Measurements from ENCODE around the gene PIK3C2G.

Gene PIK3C2G

DNA sequence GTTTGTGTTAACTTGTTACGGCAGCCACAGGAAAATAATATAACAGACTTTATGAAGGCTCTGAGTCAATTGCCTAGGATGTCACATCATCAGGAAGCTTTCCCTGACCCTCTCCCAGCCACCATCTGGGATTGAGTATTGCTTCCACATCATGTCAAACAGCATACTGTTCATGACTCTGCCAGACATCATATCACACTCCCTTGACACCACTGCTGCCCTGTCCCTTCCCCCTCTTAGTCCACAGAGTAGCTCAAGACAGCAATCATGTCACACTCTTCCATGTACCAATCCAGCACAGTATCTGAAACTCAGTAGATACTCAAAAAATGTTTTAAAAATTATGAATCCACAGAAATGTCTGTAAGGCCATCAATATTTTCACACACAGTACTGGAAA, 168.0 kb downstream of the PIK3C2G start:
- Histone ChIP-seq H3K9me3 (ENCODE audit: control insufficient read depth, insufficient read depth, low read length) (no peaks in the 10 kb centered on the region), H3K27ac (ENCODE audit: low read length) (no peak overlapping the region), H3K36me3 (ENCODE audit: control insufficient read depth, insufficient read depth, low read length) (no peaks in the 10 kb centered on the region), H3K4me1 (ENCODE audit: control insufficient read depth, insufficient read depth, low read length) (no peaks in the 10 kb centered on the region), H3K27me3 (ENCODE audit: control insufficient read depth, insufficient read depth, low read length) (no peaks in the 10 kb centered on the region), H3K4me3 (ENCODE audit: low read length) (no peak overlapping the region)
- no peak for DNase-seq (ENCODE audit: low read depth, low spot score)
- WGBS (ENCODE audit: insufficient coverage, insufficient read length): no CpG with 5 or more reads among the region's 1 CpG

DNA sequence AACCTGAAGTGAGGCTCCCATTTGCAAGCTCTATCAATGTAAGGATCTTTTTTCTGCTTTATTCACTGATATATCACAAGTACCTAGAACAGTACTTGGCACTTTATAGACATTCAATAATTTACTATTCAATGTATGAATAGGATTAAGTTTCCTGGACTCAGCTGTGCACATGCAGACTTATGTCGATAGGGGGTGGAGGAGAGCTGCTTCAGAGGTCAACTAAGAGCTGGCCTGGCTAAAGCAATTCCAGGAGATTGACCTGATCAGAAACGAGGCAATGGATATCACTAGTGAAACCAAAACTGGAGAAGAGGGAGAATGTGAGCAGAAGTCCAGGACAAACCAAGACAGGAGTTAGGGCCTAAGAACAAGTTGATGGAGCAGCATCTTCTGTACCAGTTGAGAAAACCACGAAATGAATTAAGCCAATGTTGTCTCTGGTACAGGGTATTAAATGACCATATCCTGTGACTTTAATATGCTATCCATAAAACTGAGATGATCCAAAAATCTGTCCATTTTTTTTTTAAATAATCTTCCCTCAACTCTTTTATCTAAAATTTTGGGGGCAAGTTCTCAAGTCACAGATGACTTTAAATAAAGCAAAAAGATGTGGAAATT, 169.2 kb downstream of the PIK3C2G start:
- Histone ChIP-seq H3K9me3 (ENCODE audit: control insufficient read depth, insufficient read depth, low read length) (no peaks in the 10 kb centered on the region), H3K4me1 (ENCODE audit: control insufficient read depth, insufficient read depth, low read length) (no peaks in the 10 kb centered on the region), H3K4me3 (ENCODE audit: low read length) (no peak overlapping the region), H3K27me3 (ENCODE audit: control insufficient read depth, insufficient read depth, low read length) (no peaks in the 10 kb centered on the region), H3K27ac (ENCODE audit: low read length) (no peak overlapping the region), H3K36me3 (ENCODE audit: control insufficient read depth, insufficient read depth, low read length) (no peaks in the 10 kb centered on the region)
- WGBS (ENCODE audit: insufficient coverage, insufficient read length): no CpG with 5 or more reads among the region's 3 CpGs
- no peak for DNase-seq (ENCODE audit: low read depth, low spot score)

DNA sequence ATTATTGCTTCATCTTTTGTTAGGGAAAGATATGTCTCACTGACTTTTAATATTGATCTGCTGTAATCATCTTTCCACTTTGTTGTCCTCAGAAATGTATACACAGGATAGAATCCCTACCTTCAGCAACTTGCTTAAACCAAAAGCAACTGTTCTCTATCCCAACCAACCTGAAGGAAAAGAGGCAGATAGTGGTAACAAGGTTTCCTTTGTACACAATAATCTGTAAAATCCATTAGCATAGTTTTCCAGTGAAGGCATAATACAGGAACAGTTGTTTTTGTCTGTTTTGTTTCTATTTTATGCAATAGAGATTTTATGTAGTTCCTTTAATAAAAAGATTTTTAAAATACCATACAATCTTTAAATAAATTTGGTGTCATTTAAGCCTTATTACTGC, 170.5 kb downstream of the PIK3C2G start:
- Histone ChIP-seq H3K27ac (ENCODE audit: low read length) (no peak overlapping the region), H3K4me3 (ENCODE audit: low read length) (no peak overlapping the region), H3K36me3 (ENCODE audit: control insufficient read depth, insufficient read depth, low read length) (no peaks in the 10 kb centered on the region), H3K4me1 (ENCODE audit: control insufficient read depth, insufficient read depth, low read length) (no peaks in the 10 kb centered on the region), H3K27me3 (ENCODE audit: control insufficient read depth, insufficient read depth, low read length) (no peaks in the 10 kb centered on the region), H3K9me3 (ENCODE audit: control insufficient read depth, insufficient read depth, low read length) (no peaks in the 10 kb centered on the region)
- no peak for DNase-seq (ENCODE audit: low read depth, low spot score)

DNA sequence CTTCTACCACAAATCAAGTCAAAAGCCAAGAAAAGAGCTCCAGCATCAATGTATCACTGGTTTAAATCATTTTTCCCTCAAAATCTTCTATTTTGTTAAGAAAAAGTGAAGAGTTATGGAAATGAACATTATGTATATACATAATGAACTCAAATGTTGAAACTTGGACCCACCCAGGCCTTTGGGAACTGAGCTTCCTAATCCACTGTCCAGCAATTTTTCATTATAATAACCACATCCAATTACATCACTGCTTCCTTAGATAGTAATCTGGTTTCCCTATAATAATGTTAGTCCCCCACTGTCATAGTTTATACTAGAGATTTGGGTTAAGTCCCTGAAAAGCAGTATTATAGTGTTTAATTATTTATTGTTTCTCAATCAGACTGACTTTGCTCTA, 170.9 kb downstream of the PIK3C2G start:
- DNase-seq (ENCODE audit: low read depth, low spot score): no peak
- Histone ChIP-seq H3K4me1 (ENCODE audit: control insufficient read depth, insufficient read depth, low read length) (no peaks in the 10 kb centered on the region), H3K9me3 (ENCODE audit: control insufficient read depth, insufficient read depth, low read length) (no peaks in the 10 kb centered on the region), H3K27ac (ENCODE audit: low read length) (no peak overlapping the region), H3K36me3 (ENCODE audit: control insufficient read depth, insufficient read depth, low read length) (no peaks in the 10 kb centered on the region), H3K27me3 (ENCODE audit: control insufficient read depth, insufficient read depth, low read length) (no peaks in the 10 kb centered on the region), H3K4me3 (ENCODE audit: low read length) (no peak overlapping the region)

DNA sequence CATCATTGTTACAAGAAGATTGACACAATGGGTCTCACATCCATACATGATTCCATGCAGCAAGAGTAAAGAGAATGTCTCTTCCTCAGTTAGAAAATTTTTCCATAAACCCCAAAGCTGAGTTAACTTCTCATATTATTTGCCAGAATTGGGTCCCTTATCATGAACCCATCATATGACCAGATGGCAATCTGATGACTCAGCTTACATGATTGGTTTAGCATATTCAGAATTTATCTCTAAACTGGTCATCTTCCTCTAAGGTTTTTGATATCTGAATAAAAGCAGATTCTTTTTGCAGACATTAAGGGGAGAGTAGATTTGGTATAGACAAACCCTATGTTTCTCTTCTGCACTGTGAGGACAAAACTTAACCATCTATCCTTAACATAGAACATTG, 174.9 kb downstream of the PIK3C2G start:
- no peaks in the 10 kb centered on the region for H3K4me1 ChIP-seq (ENCODE audit: control insufficient read depth, insufficient read depth, low read length)
- H3K9me3 ChIP-seq (ENCODE audit: control insufficient read depth, insufficient read depth, low read length): no peaks in the 10 kb centered on the region
- H3K27ac ChIP-seq (ENCODE audit: low read length): no peak overlapping the region
- no peaks in the 10 kb centered on the region for H3K27me3 ChIP-seq (ENCODE audit: control insufficient read depth, insufficient read depth, low read length)
- H3K36me3 ChIP-seq (ENCODE audit: control insufficient read depth, insufficient read depth, low read length): no peaks in the 10 kb centered on the region
- no peak for DNase-seq (ENCODE audit: low read depth, low spot score)
- no peak overlapping the region for H3K4me3 ChIP-seq (ENCODE audit: low read length)

DNA sequence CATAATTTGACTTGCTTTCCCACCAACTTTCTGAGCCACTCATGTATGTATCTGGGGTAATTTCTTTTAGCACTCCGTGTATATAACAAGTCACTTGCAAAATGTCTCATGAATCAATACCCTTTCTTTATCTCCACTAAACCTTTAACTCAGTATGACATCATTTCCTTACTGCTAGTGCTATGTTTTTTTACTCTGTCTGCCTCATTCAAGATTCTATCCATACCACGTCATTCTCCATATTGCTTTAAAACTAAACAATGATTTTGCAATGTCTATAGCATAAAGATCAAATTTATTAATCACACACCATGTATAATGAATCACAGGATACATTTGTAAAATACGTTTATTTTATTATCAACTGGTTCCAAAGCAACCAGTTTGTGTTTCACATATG, 178.2 kb downstream of the PIK3C2G start:
- DNase-seq (ENCODE audit: low read depth, low spot score): no peak
- H3K36me3 ChIP-seq (ENCODE audit: control insufficient read depth, insufficient read depth, low read length): no peaks in the 10 kb centered on the region
- no peak overlapping the region for H3K27ac ChIP-seq (ENCODE audit: low read length)
- H3K4me3 ChIP-seq (ENCODE audit: low read length): no peak overlapping the region
- no peaks in the 10 kb centered on the region for H3K4me1 ChIP-seq (ENCODE audit: control insufficient read depth, insufficient read depth, low read length)
- H3K27me3 ChIP-seq (ENCODE audit: control insufficient read depth, insufficient read depth, low read length): no peaks in the 10 kb centered on the region
- WGBS (ENCODE audit: insufficient coverage, insufficient read length): no CpG with 5 or more reads among the region's 3 CpGs
- no peaks in the 10 kb centered on the region for H3K9me3 ChIP-seq (ENCODE audit: control insufficient read depth, insufficient read depth, low read length)

DNA sequence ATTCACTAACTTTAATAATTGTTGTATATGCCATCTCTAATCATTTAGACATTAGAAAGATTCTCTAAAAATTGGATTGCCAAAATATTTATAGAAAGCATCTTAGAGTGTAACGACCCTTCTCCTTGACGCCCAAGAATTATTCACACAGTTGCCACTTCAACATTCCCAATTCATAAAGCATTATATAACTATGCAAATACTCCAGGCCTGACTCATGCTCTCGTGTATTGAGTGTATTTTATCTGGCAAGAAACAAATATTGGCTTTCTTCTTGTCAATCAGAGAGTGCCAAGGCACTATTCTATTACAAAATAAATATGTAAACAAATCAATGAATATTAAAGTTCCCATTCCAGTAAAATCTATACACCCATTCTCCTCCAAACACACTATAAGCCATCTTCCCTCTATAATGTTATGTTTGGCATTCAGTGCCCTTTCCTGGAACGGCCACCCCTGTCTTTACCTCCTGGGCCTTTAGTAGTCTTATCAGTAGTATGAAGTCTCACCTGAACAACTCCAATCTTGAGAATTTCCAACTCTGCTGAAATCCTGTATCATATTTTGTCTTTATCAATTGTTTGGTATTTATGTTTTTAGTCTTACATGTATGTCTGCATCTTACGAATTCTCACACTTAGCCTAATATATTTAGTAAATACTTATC, 182.6 kb downstream of the PIK3C2G start:
- H3K27ac ChIP-seq (ENCODE audit: low read length): no peak overlapping the region
- no peaks in the 10 kb centered on the region for H3K27me3 ChIP-seq (ENCODE audit: control insufficient read depth, insufficient read depth, low read length)
- H3K4me3 ChIP-seq (ENCODE audit: low read length): no peak overlapping the region
- no peaks in the 10 kb centered on the region for H3K9me3 ChIP-seq (ENCODE audit: control insufficient read depth, insufficient read depth, low read length)
- WGBS (ENCODE audit: insufficient coverage, insufficient read length): no CpG with 5 or more reads among the region's 5 CpGs
- H3K4me1 ChIP-seq (ENCODE audit: control insufficient read depth, insufficient read depth, low read length): 0 out of 2 replicates have a peak, but pooled peaks cover 2% of the 10 kb centered on the region
- DNase-seq (ENCODE audit: low read depth, low spot score): no peak
- no peaks in the 10 kb centered on the region for H3K36me3 ChIP-seq (ENCODE audit: control insufficient read depth, insufficient read depth, low read length)

DNA sequence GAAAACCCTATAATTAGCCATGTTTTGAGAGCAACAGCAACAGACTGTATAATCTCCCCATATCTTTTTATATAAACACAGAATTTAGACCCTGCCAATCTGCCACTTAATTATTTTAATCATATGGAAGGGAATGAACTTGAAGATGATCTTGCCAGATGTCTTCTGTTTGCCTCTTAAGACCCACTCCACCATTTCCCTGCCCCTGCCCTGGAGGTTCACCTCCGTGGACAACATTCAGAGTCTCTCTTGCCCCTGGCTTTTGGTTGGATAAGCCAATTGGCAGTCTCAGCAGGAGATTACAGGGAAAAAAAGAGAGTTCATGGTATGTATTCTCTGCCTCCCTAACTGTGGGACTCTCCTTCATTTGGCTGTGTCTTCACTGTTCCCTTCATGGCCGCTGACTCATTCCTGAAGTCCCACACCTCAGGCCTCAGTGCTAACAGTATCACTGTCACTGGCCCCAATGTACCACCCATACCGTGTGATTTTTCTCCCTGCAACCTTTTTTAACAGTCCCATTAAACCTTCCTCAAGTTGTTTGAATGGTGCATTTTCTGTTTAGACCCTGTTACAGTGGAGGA, 184.8 kb downstream of the PIK3C2G start:
- Histone ChIP-seq H3K4me3 (ENCODE audit: low read length) (no peak overlapping the region), H3K9me3 (ENCODE audit: control insufficient read depth, insufficient read depth, low read length) (no peaks in the 10 kb centered on the region), H3K27me3 (ENCODE audit: control insufficient read depth, insufficient read depth, low read length) (no peaks in the 10 kb centered on the region), H3K36me3 (ENCODE audit: control insufficient read depth, insufficient read depth, low read length) (no peaks in the 10 kb centered on the region), H3K4me1 (ENCODE audit: control insufficient read depth, insufficient read depth, low read length) (0 out of 2 replicates have a peak, but pooled peaks cover 2% of the 10 kb centered on the region), H3K27ac (ENCODE audit: low read length) (no peak overlapping the region)
- WGBS (ENCODE audit: insufficient coverage, insufficient read length): no CpG with 5 or more reads among the region's 3 CpGs
- no peak for DNase-seq (ENCODE audit: low read depth, low spot score)

DNA sequence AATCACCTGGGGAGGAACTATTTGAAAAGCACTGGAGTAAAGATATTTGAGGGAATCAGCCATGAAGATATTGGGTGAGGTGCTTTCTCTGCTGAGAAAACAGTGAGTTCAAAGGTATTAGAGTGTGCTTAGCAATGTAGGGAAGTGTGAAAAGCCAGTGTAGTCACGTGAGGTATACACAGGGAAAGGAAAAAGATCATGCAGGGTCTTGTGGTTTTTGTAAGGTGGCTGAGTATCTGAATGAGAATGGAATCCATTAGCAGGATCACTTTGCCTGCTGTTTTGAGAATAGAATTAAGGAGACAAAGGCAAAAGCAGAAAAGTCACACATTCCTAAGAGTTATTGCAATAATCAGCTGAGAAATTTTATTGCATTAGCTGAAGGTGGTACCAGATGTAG, 193.0 kb downstream of the PIK3C2G start:
- WGBS (ENCODE audit: insufficient coverage, insufficient read length): no CpG with 5 or more reads among the region's 1 CpG
- no peak overlapping the region for H3K4me3 ChIP-seq (ENCODE audit: low read length)
- DNase-seq (ENCODE audit: low read depth, low spot score): peak; percentile 52

DNA sequence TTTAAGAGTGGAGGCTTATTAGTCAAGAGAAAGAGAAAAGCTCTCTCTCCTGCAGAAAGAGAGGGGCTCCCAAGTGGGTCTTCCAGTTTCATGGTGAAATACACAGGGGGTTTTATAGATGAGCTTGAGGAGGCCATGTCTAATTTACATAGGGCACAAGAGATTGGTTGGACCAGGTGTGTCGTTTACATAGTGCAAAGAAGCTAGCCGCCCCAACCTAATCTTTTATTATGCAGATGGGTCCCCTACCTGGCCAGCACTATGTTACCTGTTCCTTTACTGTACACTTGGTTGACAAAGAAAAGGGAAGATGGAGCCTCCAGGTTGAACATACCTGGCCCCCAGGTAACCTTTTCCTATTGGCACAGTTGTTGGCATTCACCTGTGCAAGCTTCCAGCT, 195.0 kb downstream of the PIK3C2G start:
- Histone ChIP-seq H3K4me1 (ENCODE audit: control insufficient read depth, insufficient read depth, low read length) (peaks cover 4% of the 10 kb centered on the region; the same call in 1 of the 2 replicates), H3K9me3 (ENCODE audit: control insufficient read depth, insufficient read depth, low read length) (no peaks in the 10 kb centered on the region; the same call in 1 of the 2 replicates), H3K27me3 (ENCODE audit: control insufficient read depth, insufficient read depth, low read length) (no peaks in the 10 kb centered on the region), H3K4me3 (ENCODE audit: low read length) (no peak overlapping the region), H3K27ac (ENCODE audit: low read length) (no peak overlapping the region), H3K36me3 (ENCODE audit: control insufficient read depth, insufficient read depth, low read length) (no peaks in the 10 kb centered on the region)
- no CpG with 5 or more reads among the region's 2 CpGs for WGBS (ENCODE audit: insufficient coverage, insufficient read length)
- no peak for DNase-seq (ENCODE audit: low read depth, low spot score)

More for the DNA sequence above, 193.0 kb downstream of the PIK3C2G start:
- no peaks in the 10 kb centered on the region for H3K36me3 ChIP-seq (ENCODE audit: control insufficient read depth, insufficient read depth, low read length)
- peaks cover 4% of the 10 kb centered on the region; the same call in 1 of the 2 replicates for H3K4me1 ChIP-seq (ENCODE audit: control insufficient read depth, insufficient read depth, low read length)
- H3K9me3 ChIP-seq (ENCODE audit: control insufficient read depth, insufficient read depth, low read length): no peaks in the 10 kb centered on the region; the same call in 1 of the 2 replicates
- no peak overlapping the region for H3K27ac ChIP-seq (ENCODE audit: low read length)
- H3K27me3 ChIP-seq (ENCODE audit: control insufficient read depth, insufficient read depth, low read length): no peaks in the 10 kb centered on the region

DNA sequence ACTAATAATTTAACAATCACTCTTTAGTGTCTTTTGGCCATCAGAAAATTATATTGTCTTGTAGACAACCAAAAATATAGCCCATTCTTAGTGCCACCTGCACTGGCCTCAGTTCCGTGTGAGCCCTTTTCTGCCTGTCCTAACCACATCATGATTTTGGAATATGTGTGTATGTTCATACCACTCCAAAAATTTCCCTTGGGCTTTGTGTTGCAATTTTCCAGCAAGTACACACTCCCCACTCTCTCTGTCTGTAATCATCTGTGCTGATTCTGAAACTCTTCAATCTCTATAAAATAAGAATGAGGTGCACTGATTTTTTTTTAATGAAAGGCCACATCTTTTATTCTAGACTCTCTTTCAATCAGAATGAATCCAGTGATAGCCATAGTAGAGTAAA, 196.0 kb downstream of the PIK3C2G start:
- Histone ChIP-seq H3K27me3 (ENCODE audit: control insufficient read depth, insufficient read depth, low read length) (no peaks in the 10 kb centered on the region), H3K9me3 (ENCODE audit: control insufficient read depth, insufficient read depth, low read length) (no peaks in the 10 kb centered on the region; the same call in 1 of the 2 replicates), H3K36me3 (ENCODE audit: control insufficient read depth, insufficient read depth, low read length) (no peaks in the 10 kb centered on the region), H3K27ac (ENCODE audit: low read length) (no peak overlapping the region), H3K4me3 (ENCODE audit: low read length) (no peak overlapping the region), H3K4me1 (ENCODE audit: control insufficient read depth, insufficient read depth, low read length) (peaks cover 4% of the 10 kb centered on the region; the same call in 1 of the 2 replicates)
- no CpG with 5 or more reads among the region's 1 CpG for WGBS (ENCODE audit: insufficient coverage, insufficient read length)
- DNase-seq (ENCODE audit: low read depth, low spot score): no peak
